ENCODE measurements around the gene CST9L. TPM values are rescaled to one million over a fixed set of nuclear protein-coding genes. Genes with fewer than 3 reads are reported as not detected.

Gene CST9L
- total RNA-seq, 1 donor from 2014 or later, result not detected

DNA sequence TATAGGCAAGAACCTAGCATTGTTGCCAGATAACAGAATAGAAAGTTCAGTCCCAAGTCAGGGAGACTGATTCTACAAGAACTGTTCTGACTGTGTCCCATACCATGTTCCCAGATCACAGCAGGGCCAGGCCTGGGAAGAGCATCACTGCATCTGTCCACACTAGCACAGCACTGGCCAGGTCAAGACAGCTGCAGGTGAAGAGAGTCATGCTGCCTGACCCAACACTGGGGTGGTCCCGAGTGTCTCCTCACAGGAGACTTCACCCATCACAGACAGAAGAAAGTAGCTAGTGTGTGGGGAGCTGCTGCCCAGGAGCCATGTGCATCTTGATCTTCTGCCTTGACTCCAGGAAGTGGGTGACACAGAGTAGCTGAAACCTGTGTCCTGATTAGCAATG, 1.3 kb upstream of the CST9L start:
- Histone ChIP-seq H3K4me3 (ENCODE audit: low read length in 3 of 3) (no peak overlapping the region), H3K27me3 (ENCODE audit: control insufficient read depth in 3 of 3, insufficient read depth in 3 of 3, low read length in 3 of 3) (peaks cover 0 to 3% (median 0%) of the 10 kb centered on the region in 3 donors), H3K4me1 (ENCODE audit: control insufficient read depth in 3 of 3, insufficient read depth in 3 of 3, low read length in 3 of 3) (no peaks in the 10 kb centered on the region), H3K9me3 (ENCODE audit: control insufficient read depth in 3 of 3, low read length in 3 of 3) (no peaks in the 10 kb centered on the region), H3K27ac (ENCODE audit: low read depth, low read length) (no peak overlapping the region), H3K9ac (ENCODE audit: low read depth in 1 of 3, low read length in 3 of 3) (no peak overlapping the region), H3K36me3 (ENCODE audit: control insufficient read depth in 3 of 3, insufficient read depth in 3 of 3, low read length in 3 of 3) (no peaks in the 10 kb centered on the region)

DNA sequence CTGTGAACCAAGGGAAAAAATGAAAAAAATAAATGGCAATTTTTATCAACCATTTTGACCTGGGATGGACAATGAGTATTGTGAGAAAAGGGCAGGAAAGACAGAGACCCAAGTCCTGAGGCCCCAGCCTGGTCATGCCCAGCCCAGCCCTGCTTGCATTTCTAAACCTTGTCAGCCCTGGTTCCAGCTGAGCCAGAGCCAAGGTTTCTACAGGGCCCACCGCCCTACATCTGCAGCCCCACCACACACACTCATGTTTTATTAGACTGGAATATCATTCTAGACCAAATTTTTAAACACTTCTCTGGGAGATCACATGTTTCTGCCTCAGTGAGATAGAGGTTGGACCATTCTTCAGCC, 667 bp upstream of the CST9L start:
- Histone ChIP-seq H3K36me3 (ENCODE audit: control insufficient read depth in 3 of 3, insufficient read depth in 3 of 3, low read length in 3 of 3) (no peaks in the 10 kb centered on the region), H3K4me1 (ENCODE audit: control insufficient read depth in 3 of 3, insufficient read depth in 3 of 3, low read length in 3 of 3) (no peaks in the 10 kb centered on the region), H3K4me3 (ENCODE audit: low read length in 3 of 3) (no peak overlapping the region), H3K9me3 (ENCODE audit: control insufficient read depth in 3 of 3, low read length in 3 of 3) (no peaks in the 10 kb centered on the region), H3K27ac (ENCODE audit: low read depth, low read length) (no peak overlapping the region), H3K9ac (ENCODE audit: low read depth in 1 of 3, low read length in 3 of 3) (no peak overlapping the region), H3K27me3 (ENCODE audit: control insufficient read depth in 3 of 3, insufficient read depth in 3 of 3, low read length in 3 of 3) (peaks cover 0 to 7% (median 0%) of the 10 kb centered on the region in 3 donors)

DNA sequence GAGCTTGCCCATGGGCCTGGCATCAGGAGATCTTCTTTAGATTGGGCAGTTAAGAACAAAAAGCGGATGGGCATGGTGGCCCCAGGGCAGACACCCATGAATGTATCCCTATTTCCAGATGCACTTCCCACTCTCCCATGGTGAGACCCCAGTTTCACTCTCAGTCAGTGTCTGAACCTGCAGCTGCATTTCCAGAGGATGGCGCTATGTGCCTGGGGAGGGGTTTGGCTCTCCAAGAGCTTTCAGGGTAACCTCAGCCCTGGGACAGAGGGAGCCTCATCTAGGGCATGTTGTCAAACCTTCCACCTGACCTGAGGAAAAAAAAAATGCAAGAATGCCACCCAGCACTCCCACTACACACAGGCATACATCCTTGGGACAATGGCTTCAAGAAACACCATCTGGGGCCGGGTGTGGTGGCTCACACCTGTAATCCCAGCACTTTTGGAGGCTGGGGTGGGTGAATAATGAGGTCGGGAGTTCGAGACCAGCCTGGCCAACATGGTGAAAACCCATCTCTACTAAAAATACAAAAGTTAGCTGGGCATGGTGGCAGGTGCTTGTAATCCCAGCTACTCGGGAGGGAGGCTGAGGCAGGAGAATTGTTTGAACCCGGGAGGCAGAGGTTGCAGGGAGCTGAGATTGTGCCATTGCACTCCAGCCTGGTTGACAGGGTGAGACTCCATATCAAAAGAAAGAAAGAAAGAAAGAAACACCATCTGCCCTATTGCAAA, 1.9 kb downstream of the CST9L start:
- no peaks in the 10 kb centered on the region for H3K36me3 ChIP-seq (ENCODE audit: control insufficient read depth in 3 of 3, insufficient read depth in 3 of 3, low read length in 3 of 3)
- H3K9me3 ChIP-seq (ENCODE audit: control insufficient read depth in 3 of 3, low read length in 3 of 3), result peaks cover 3 to 10% (median 5%) of the 10 kb centered on the region in 3 donors
- H3K27ac ChIP-seq (ENCODE audit: low read depth, low read length), result no peak overlapping the region
- H3K4me1 ChIP-seq (ENCODE audit: control insufficient read depth in 3 of 3, insufficient read depth in 3 of 3, low read length in 3 of 3), result no peaks in the 10 kb centered on the region
- no peak overlapping the region for H3K4me3 ChIP-seq (ENCODE audit: low read length in 3 of 3)
- no peak overlapping the region for H3K9ac ChIP-seq (ENCODE audit: low read depth in 1 of 3, low read length in 3 of 3)
- H3K27me3 ChIP-seq (ENCODE audit: control insufficient read depth in 3 of 3, insufficient read depth in 3 of 3, low read length in 3 of 3), result peaks cover 0 to 7% (median 0%) of the 10 kb centered on the region in 3 donors

DNA sequence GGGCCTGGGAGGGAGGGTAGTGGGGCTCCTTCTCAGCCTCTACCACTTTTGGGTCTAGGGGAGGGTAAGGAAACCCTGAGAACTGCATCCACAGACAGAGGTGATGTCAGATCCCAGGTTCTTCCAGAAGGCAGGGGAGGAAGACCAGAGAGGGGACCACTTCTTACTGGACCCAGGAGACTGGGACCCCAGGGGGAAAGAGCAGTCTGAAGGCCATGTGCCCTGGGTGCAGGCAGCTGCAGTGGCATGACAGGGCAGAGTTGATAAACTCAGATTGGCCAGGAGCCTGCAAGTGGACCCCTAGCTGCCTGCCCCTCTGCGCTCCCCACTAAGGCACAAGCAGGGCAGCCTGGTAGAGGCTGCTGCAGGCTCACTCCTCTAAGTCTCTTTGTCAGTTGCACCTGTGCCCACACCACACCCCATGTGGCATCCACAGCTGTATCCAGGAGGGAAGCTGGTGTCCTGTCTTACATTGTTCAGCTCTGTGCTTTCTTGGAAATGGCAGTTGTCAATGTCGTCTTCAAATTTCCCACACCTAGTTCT, 2.7 kb downstream of the CST9L start:
- H3K9me3 ChIP-seq (ENCODE audit: control insufficient read depth in 3 of 3, low read length in 3 of 3), result peaks cover 3 to 10% (median 5%) of the 10 kb centered on the region in 3 donors
- no peak overlapping the region for H3K4me3 ChIP-seq (ENCODE audit: low read length in 3 of 3)
- H3K4me1 ChIP-seq (ENCODE audit: control insufficient read depth in 3 of 3, insufficient read depth in 3 of 3, low read length in 3 of 3), result no peaks in the 10 kb centered on the region
- H3K36me3 ChIP-seq (ENCODE audit: control insufficient read depth in 3 of 3, insufficient read depth in 3 of 3, low read length in 3 of 3), result no peaks in the 10 kb centered on the region
- no peak overlapping the region for H3K9ac ChIP-seq (ENCODE audit: low read depth in 1 of 3, low read length in 3 of 3)
- H3K27me3 ChIP-seq (ENCODE audit: control insufficient read depth in 3 of 3, insufficient read depth in 3 of 3, low read length in 3 of 3), result peaks cover 0 to 7% (median 0%) of the 10 kb centered on the region in 3 donors
- no peak overlapping the region for H3K27ac ChIP-seq (ENCODE audit: low read depth, low read length)

DNA sequence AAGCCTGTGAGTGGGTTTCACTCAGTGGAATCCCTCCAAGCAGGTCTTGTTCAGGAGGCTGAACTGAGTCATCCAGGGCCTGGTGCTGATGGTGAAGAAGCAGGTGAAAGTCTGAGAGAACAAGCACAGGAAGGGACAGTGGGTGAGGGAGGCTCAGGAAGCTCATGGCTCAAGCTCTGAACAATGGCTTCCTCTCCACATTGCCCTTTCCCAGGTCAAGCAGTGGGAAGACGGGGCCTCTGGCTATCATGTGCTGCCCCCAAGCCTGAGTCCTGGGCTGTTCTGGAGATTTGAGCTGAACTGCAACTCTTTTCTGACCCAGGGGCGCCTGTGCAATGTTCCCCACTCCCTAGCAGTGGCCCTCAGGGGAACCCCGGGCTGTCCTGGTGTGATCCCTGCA, 3.4 kb downstream of the CST9L start:
- H3K9ac ChIP-seq (ENCODE audit: low read depth in 1 of 3, low read length in 3 of 3), result no peak overlapping the region
- H3K27me3 ChIP-seq (ENCODE audit: control insufficient read depth in 3 of 3, insufficient read depth in 3 of 3, low read length in 3 of 3), result peaks cover 0 to 7% (median 0%) of the 10 kb centered on the region in 3 donors
- H3K27ac ChIP-seq (ENCODE audit: low read depth, low read length), result no peak overlapping the region
- no peaks in the 10 kb centered on the region for H3K36me3 ChIP-seq (ENCODE audit: control insufficient read depth in 3 of 3, insufficient read depth in 3 of 3, low read length in 3 of 3)
- H3K4me1 ChIP-seq (ENCODE audit: control insufficient read depth in 3 of 3, insufficient read depth in 3 of 3, low read length in 3 of 3), result no peaks in the 10 kb centered on the region
- peaks cover 3 to 10% (median 5%) of the 10 kb centered on the region in 3 donors for H3K9me3 ChIP-seq (ENCODE audit: control insufficient read depth in 3 of 3, low read length in 3 of 3)
- H3K4me3 ChIP-seq (ENCODE audit: low read length in 3 of 3), result no peak overlapping the region

DNA sequence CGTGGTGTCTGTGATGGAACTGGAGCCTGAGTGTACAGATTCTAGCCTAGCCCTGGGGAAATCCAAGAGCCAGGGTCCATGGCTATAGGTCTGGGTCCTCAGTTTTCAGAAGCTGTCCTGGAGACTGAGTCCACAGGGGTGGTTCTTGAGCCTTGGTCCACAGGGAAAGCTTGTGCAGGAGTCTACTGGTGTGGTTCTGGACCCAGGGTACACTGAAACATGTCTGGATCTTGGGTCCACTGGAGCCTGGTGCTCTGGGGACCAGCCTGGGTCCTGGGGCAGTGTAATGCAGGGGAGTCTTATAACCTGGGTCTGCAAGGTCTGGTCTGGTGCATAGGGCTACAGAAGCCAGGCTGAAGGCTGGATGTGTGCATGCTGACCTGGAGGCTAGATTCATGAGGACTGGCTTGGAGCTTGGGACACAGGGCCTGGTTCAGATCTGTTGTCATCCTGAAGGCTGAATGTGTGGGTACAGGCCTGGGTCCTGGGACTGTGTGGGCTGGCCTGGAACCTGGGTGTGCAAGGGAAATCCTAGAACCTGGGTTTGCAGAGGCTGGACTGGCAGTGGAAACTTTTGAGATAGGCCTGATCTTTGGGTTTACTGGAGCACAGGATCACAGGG, 5.5 kb downstream of the CST9L start:
- no peaks in the 10 kb centered on the region for H3K4me1 ChIP-seq (ENCODE audit: control insufficient read depth in 3 of 3, insufficient read depth in 3 of 3, low read length in 3 of 3)
- H3K9ac ChIP-seq (ENCODE audit: low read depth in 1 of 3, low read length in 3 of 3), result no peak overlapping the region
- H3K27me3 ChIP-seq (ENCODE audit: control insufficient read depth in 3 of 3, insufficient read depth in 3 of 3, low read length in 3 of 3), result peaks cover 0 to 5% (median 0%) of the 10 kb centered on the region in 3 donors
- H3K9me3 ChIP-seq (ENCODE audit: control insufficient read depth in 3 of 3, low read length in 3 of 3), result peaks cover 5 to 10% (median 7%) of the 10 kb centered on the region in 3 donors
- H3K27ac ChIP-seq (ENCODE audit: low read depth, low read length), result no peak overlapping the region
- no peaks in the 10 kb centered on the region for H3K36me3 ChIP-seq (ENCODE audit: control insufficient read depth in 3 of 3, insufficient read depth in 3 of 3, low read length in 3 of 3)
- no peak overlapping the region for H3K4me3 ChIP-seq (ENCODE audit: low read length in 3 of 3)

DNA sequence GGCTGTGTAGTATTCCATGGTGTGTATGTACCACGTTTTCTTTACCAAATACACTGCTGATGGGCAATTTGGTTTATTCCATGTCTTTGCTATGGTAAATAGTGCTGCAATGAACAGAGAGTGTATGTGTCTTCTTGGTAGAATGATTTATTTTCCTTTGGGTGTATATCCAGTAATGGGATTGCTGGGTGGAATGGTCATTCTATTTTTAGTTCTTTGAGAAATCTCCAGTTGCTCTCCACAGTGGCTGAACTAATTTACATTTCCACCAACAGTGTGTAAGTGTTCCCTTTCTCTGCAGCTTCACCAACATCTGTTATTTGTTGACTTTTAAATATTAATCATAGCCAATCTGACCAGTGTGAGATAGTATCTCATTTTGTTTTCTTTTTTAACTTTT, 13.9 kb downstream of the CST9L start:
- Histone ChIP-seq H3K4me1 (ENCODE audit: control insufficient read depth in 3 of 3, insufficient read depth in 3 of 3, low read length in 3 of 3) (no peaks in the 10 kb centered on the region), H3K27ac (ENCODE audit: low read depth, low read length) (no peak overlapping the region), H3K36me3 (ENCODE audit: control insufficient read depth in 3 of 3, insufficient read depth in 3 of 3, low read length in 3 of 3) (no peaks in the 10 kb centered on the region), H3K9ac (ENCODE audit: low read depth in 1 of 3, low read length in 3 of 3) (no peak overlapping the region), H3K27me3 (ENCODE audit: control insufficient read depth in 3 of 3, insufficient read depth in 3 of 3, low read length in 3 of 3) (peaks cover 0 to 5% (median 0%) of the 10 kb centered on the region in 3 donors), H3K4me3 (ENCODE audit: low read length in 3 of 3) (no peak overlapping the region), H3K9me3 (ENCODE audit: control insufficient read depth in 3 of 3, low read length in 3 of 3) (peaks cover 0 to 4% (median 0%) of the 10 kb centered on the region in 3 donors)

DNA sequence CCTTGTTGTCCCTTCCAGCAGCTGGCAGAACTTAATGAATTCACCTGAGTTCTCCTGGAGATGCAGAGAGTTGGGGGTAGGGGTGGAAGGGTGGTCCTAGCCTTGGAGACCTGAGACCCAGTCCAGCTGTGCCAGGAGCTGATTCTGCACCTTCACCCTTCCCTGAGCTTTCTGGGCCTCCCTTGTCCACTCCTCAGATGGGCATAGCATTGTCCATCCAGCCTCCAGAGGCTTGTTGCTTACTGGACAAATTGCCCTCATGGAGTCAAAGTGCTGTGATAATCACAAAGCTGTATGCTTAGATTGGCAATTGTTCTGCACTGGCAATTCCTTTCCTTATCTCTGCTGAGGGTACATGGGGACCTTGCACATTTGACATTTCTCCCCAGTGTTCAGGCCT, 16.5 kb downstream of the CST9L start:
- peaks cover 0 to 11% (median 3%) of the 10 kb centered on the region in 3 donors for H3K27me3 ChIP-seq (ENCODE audit: control insufficient read depth in 3 of 3, insufficient read depth in 3 of 3, low read length in 3 of 3)
- H3K36me3 ChIP-seq (ENCODE audit: control insufficient read depth in 3 of 3, insufficient read depth in 3 of 3, low read length in 3 of 3), result no peaks in the 10 kb centered on the region
- no peaks in the 10 kb centered on the region for H3K9me3 ChIP-seq (ENCODE audit: control insufficient read depth in 3 of 3, low read length in 3 of 3)
- H3K4me3 ChIP-seq (ENCODE audit: low read length in 3 of 3), result no peak overlapping the region
- H3K27ac ChIP-seq (ENCODE audit: low read depth, low read length), result no peak overlapping the region
- no peak overlapping the region for H3K9ac ChIP-seq (ENCODE audit: low read depth in 1 of 3, low read length in 3 of 3)
- H3K4me1 ChIP-seq (ENCODE audit: control insufficient read depth in 3 of 3, insufficient read depth in 3 of 3, low read length in 3 of 3), result no peaks in the 10 kb centered on the region

DNA sequence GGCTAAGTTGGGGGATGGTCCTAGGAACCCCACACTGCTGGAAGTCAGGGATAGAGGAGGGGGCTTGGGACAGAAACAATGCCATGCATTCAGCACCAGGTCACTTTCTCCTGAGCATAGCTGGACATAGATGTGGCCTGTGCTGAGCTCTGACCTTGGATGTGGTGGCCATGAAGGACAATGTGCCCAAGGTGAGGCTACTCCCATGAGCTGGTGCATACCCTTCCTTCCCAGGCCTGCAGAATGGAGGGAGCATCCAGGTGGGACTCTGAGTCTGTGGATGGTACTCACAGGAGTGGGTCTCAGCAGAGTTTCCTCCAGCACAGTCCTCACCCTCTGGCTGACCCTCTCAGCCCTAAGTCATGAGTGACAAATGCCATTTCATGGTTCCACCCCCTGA, 16.9 kb downstream of the CST9L start:
- Histone ChIP-seq H3K36me3 (ENCODE audit: control insufficient read depth in 3 of 3, insufficient read depth in 3 of 3, low read length in 3 of 3) (no peaks in the 10 kb centered on the region), H3K27ac (ENCODE audit: low read depth, low read length) (no peak overlapping the region), H3K4me3 (ENCODE audit: low read length in 3 of 3) (no peak overlapping the region), H3K27me3 (ENCODE audit: control insufficient read depth in 3 of 3, insufficient read depth in 3 of 3, low read length in 3 of 3) (peaks cover 0 to 11% (median 3%) of the 10 kb centered on the region in 3 donors), H3K4me1 (ENCODE audit: control insufficient read depth in 3 of 3, insufficient read depth in 3 of 3, low read length in 3 of 3) (no peaks in the 10 kb centered on the region), H3K9me3 (ENCODE audit: control insufficient read depth in 3 of 3, low read length in 3 of 3) (no peaks in the 10 kb centered on the region), H3K9ac (ENCODE audit: low read depth in 1 of 3, low read length in 3 of 3) (no peak overlapping the region)

DNA sequence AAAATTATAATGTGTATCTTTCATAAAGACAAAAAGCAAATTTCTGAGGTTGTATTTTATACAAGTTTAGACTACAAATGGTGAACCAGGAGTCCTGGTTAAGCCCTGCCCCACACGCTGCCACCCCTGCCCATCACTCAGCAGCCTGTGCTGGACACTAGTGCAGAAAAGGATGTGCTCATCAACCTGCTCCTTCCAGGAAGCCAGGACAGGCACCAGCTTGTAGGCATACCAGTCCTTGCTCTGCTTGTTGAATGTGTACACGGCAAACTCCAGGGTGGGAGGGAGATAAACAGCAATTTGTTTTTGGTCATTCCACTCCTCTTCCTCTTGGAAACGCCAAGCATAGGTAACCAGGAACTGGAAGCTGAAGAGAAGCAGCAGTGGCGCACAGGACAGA, 18.1 kb downstream of the CST9L start:
- Histone ChIP-seq H3K9ac (ENCODE audit: low read depth in 1 of 3, low read length in 3 of 3) (no peak overlapping the region), H3K4me3 (ENCODE audit: low read length in 3 of 3) (no peak overlapping the region), H3K27ac (ENCODE audit: low read depth, low read length) (no peak overlapping the region), H3K36me3 (ENCODE audit: control insufficient read depth in 3 of 3, insufficient read depth in 3 of 3, low read length in 3 of 3) (no peaks in the 10 kb centered on the region), H3K4me1 (ENCODE audit: control insufficient read depth in 3 of 3, insufficient read depth in 3 of 3, low read length in 3 of 3) (no peaks in the 10 kb centered on the region), H3K9me3 (ENCODE audit: control insufficient read depth in 3 of 3, low read length in 3 of 3) (no peaks in the 10 kb centered on the region), H3K27me3 (ENCODE audit: control insufficient read depth in 3 of 3, insufficient read depth in 3 of 3, low read length in 3 of 3) (peaks cover 0 to 11% (median 3%) of the 10 kb centered on the region in 3 donors)
